Measurements from ENCODE around the gene NKTR.
A peak's percentile ranks its signal among the peaks of the same experiment; 100 is the strongest.

Gene NKTR

DNA sequence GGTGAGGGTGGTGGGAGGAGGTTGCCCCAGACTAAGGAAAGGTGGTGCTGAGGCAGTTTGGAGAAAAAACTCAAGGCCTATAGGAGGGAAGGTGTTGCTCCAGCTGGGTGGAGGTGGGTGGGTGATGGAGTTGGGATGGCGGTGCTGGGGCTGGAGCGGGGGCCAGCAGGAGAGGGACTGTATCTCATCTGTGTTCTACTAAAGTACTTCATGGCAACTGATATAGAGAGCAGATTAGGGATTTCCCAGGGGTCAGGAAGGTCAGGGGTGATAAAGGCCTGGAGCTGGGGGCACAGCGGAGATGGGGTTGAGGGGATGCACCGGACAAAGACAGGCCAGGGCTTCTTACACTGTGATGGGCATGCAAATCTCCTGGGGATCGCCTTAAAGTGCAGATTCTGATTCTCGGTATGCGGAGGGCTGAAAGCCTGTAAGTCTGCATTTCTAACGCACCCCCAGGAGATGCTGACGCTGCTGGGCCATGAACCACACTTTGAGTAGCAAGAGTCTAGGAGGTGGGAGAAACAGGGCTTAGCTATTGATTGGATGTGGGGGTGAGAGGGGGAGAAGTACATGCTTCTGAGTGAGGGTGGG, 89.0 kb downstream of the NKTR start:
- Histone ChIP-seq H3K27me3 (peaks cover 0 to 3% of the 10 kb centered on the region in 2 donors), H3K9me3 (no peaks in the 10 kb centered on the region), H3K4me1 (peaks cover 0 to 19% (median 18%) of the 10 kb centered on the region in 4 donors), H3K27ac (no peak overlapping the region), H3K36me3 (no peaks in the 10 kb centered on the region), H3K4me3 (no peak overlapping the region)
- DNase-seq = peak in 1 of 2 donors; percentile 31
- intact Hi-C loops (cut with DNase I; ENCODE audit: low total_unique reads) = loop anchor here (10.0 kb wide), 1 partner anchor 415 kb away; the partner anchor contains the start of gene POMGNT2
- TF ChIP-seq, protein P1, sequence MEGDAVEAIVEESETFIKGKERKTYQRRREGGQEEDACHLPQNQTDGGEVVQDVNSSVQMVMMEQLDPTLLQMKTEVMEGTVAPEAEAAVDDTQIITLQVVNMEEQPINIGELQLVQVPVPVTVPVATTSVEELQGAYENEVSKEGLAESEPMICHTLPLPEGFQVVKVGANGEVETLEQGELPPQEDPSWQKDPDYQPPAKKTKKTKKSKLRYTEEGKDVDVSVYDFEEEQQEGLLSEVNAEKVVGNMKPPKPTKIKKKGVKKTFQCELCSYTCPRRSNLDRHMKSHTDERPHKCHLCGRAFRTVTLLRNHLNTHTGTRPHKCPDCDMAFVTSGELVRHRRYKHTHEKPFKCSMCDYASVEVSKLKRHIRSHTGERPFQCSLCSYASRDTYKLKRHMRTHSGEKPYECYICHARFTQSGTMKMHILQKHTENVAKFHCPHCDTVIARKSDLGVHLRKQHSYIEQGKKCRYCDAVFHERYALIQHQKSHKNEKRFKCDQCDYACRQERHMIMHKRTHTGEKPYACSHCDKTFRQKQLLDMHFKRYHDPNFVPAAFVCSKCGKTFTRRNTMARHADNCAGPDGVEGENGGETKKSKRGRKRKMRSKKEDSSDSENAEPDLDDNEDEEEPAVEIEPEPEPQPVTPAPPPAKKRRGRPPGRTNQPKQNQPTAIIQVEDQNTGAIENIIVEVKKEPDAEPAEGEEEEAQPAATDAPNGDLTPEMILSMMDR (IDR thresholded peaks at IDR 0.05) = no peak

GRCh38 chr3:42690191-42690590, 89.7 kb downstream of the NKTR start:
- peaks cover 0 to 3% of the 10 kb centered on the region in 2 donors for H3K27me3 ChIP-seq
- H3K36me3 ChIP-seq = no peaks in the 10 kb centered on the region
- TF ChIP-seq, protein P1 (IDR thresholded peaks at IDR 0.05) = no peak
- peaks cover 0 to 12% (median 11%) of the 10 kb centered on the region in 4 donors for H3K4me1 ChIP-seq
- no peaks in the 10 kb centered on the region for H3K9me3 ChIP-seq
- intact Hi-C loops (cut with DNase I; ENCODE audit: low total_unique reads) = loop anchor here (10.0 kb wide), 1 partner anchor 415 kb away; the partner anchor contains the start of gene POMGNT2
- peak in 1 of 2 donors; percentile 29 for DNase-seq
- H3K4me3 ChIP-seq = no peak overlapping the region
- H3K27ac ChIP-seq = no peak overlapping the region

DNA sequence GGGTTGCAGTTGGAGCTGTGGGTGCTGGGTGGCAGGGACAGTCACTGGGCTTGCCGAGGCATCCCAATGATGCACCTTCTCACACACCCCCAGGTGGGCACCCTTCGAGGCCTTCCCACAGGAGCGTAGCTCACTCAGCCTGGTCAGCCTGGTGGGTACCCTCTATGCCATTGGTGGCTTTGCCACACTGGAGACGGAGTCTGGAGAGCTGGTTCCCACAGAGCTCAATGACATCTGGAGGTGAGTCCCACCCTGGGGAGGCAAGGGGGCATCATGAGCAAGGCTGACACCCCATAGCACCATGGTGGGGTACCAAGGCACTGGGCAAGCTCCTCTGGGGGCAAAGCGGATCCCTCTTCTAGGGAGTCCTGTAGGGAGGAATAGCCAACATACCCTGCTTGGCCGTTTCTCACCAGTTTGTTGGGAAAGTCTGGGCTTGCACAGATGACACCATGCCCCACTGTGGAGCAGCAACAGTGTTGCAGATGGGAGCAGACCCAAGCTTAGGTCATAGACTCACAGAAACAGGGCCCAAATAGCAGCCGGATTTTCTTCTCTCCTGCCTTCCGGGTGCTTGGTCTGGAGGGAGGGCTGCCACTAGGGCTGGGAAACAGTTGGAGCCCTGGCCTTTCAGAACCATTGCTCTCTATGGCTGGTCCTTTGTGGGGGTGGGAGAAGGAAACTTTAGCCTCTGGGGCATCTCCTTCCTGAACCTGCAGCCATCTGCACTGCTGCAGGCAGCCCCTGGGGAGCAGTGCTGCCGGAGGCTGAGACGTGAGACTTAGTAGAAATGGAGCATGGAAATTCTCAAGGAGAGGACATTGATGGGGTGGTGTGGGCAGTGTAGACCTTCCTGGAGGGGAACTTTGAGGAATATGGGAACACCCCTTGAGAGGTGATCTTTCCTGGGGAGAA, 90.5 kb downstream of the NKTR start:
- no peaks in the 10 kb centered on the region for H3K9me3 ChIP-seq
- H3K4me1 ChIP-seq = peaks cover 0 to 4% (median 3%) of the 10 kb centered on the region in 4 donors
- peak; percentile 5 to 43 for DNase-seq
- TF ChIP-seq, protein P1 (IDR thresholded peaks at IDR 0.05) = no peak
- no peak overlapping the region for H3K27ac ChIP-seq
- no peak overlapping the region for H3K4me3 ChIP-seq
- H3K36me3 ChIP-seq = no peaks in the 10 kb centered on the region
- intact Hi-C loops (cut with DNase I; ENCODE audit: low total_unique reads) = loop anchor here (10.0 kb wide), 1 partner anchor 414 kb away; the partner anchor contains the start of gene POMGNT2
- H3K27me3 ChIP-seq = peaks cover 0 to 3% of the 10 kb centered on the region in 2 donors

GRCh38 chr3:42691816-42692666, 91.6 kb downstream of the NKTR start:
- H3K9me3 ChIP-seq = no peaks in the 10 kb centered on the region
- DNase-seq = peak; percentile 14 to 38
- H3K36me3 ChIP-seq = no peaks in the 10 kb centered on the region
- H3K27ac ChIP-seq = no peak overlapping the region
- peaks cover 0 to under 1% of the 10 kb centered on the region in 2 donors for H3K27me3 ChIP-seq
- no peak overlapping the region for H3K4me3 ChIP-seq
- no peaks in the 10 kb centered on the region for H3K4me1 ChIP-seq
- intact Hi-C loops (cut with DNase I; ENCODE audit: low total_unique reads) = loop anchor here (10.0 kb wide), 1 partner anchor 413 kb away; the partner anchor contains the start of gene POMGNT2
- TF ChIP-seq, protein P1 (IDR thresholded peaks at IDR 0.05) = no peak

All from tibial artery (tissue), 4 donors.